ENCODE data around the gene NDUFV1. TPM values are rescaled to one million over a fixed set of nuclear protein-coding genes. Genes with fewer than 3 reads are reported as not detected.

The NDUFV1 gene
- total RNA-seq, 1 experiment from 2014 or later, result 242 TPM

DNA sequence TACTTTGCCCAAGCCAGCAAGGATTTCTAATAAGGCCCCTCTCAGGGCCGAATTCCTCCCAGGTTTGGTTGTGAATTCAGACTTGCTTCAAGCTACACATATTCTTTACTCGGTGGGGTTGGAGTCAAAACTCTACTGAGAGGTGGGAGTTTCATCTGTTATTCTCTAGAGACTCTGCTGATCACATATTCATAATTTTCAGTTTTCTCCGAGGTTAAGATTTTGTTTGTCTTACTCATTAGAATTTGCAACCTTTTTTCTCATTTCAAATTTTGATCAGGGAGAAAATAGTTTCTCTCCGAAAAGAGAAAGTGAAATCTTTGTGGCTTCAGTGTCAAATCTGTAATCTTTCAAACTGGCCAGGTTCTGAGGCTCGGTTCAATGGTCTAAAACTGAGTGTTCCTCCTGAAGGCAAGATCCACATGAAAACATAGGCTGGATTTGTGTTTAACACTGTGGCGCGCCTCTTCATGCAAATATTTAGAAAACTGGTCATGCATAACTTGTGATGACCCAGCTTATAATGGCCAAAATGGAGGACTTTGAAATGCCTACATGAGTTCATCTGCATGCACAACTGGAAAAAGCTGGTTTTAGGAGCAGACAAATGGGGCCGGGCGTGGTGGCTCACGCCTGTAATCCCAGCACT is 44.6 kb upstream of the NDUFV1 start:
- no peaks in the 10 kb centered on the region for H3K79me2 ChIP-seq (ENCODE audit: insufficient read depth, low read length)
- H3K4me1 ChIP-seq (ENCODE audit: control insufficient read depth in 1 of 2, insufficient read depth in 2 of 2, low read length in 2 of 2), result peaks cover 16 to 31% of the 10 kb centered on the region in 2 experiments
- no peak for DNase-seq (ENCODE audit: low read depth, low spot score)
- ATAC-seq, result no peak
- no peak overlapping the region for H3K9ac ChIP-seq (ENCODE audit: low read length)
- H3K36me3 ChIP-seq (ENCODE audit: control insufficient read depth in 1 of 2, insufficient read depth in 2 of 2, low read length in 2 of 2), result no peaks in the 10 kb centered on the region
- TF ChIP-seq EGR1 (IDR thresholded peaks at IDR 0.05; ENCODE audit: low read depth), result no peak
- no peak for TF ChIP-seq ZFX (IDR thresholded peaks at IDR 0.05)
- no peak for TF ChIP-seq ZNF274 (IDR thresholded peaks at IDR 0.05; ENCODE audit: low read depth, low read length)
- TF ChIP-seq, protein P1, sequence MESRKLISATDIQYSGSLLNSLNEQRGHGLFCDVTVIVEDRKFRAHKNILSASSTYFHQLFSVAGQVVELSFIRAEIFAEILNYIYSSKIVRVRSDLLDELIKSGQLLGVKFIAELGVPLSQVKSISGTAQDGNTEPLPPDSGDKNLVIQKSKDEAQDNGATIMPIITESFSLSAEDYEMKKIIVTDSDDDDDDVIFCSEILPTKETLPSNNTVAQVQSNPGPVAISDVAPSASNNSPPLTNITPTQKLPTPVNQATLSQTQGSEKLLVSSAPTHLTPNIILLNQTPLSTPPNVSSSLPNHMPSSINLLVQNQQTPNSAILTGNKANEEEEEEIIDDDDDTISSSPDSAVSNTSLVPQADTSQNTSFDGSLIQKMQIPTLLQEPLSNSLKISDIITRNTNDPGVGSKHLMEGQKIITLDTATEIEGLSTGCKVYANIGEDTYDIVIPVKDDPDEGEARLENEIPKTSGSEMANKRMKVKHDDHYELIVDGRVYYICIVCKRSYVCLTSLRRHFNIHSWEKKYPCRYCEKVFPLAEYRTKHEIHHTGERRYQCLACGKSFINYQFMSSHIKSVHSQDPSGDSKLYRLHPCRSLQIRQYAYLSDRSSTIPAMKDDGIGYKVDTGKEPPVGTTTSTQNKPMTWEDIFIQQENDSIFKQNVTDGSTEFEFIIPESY (IDR thresholded peaks at IDR 0.05; ENCODE audit: extremely low read depth, insufficient replicate concordance, low read length), result no peak
- TF ChIP-seq SP1 (IDR thresholded peaks at IDR 0.05; ENCODE audit: low read depth), result no peak
- no peak for TF ChIP-seq JUND (IDR thresholded peaks at IDR 0.05)
- TF ChIP-seq POLR2A (IDR thresholded peaks at IDR 0.05; ENCODE audit: borderline replicate concordance, extremely low read depth, insufficient read depth, insufficient read length), result no peak
- no peak for TF ChIP-seq EZH2 (IDR thresholded peaks at IDR 0.05)
- no peaks in the 10 kb centered on the region for H3K9me3 ChIP-seq (ENCODE audit: control insufficient read depth in 1 of 2, insufficient read depth in 1 of 2, low read depth in 1 of 2, low read length in 2 of 2)
- BruUV-seq (replicated peaks), result no TSS peak
- POLR2A ChIA-PET, result no interaction called here
- H4K20me1 ChIP-seq (ENCODE audit: insufficient read depth), result no peaks in the 10 kb centered on the region
- intact Hi-C loops (cut with micrococcal nuclease), result no loop called here
- peak overlapping the region; percentile 84 for H2AFZ ChIP-seq (ENCODE audit: low read depth, low read length, poor library complexity, severe bottlenecking)
- peak overlapping the region; percentile 18 for H3K4me2 ChIP-seq (ENCODE audit: low read length)
- RAD21 ChIA-PET (ENCODE audit: low non-redundant PET in 1 of 2, low total read pairs in 2 of 2, uncharacterized antibody in 2 of 2, unreplicated experiment in 2 of 2), result no interaction called here
- no peaks in the 10 kb centered on the region for H3K9me2 ChIP-seq (ENCODE audit: insufficient read depth)
- H3K27me3 ChIP-seq (ENCODE audit: insufficient read depth, low read length), result peaks cover 4% of the 10 kb centered on the region; the same call in 1 of the 2 replicates
- H3K27ac ChIP-seq (ENCODE audit: low read depth, low read length), result no peak overlapping the region
- no peak overlapping the region for H3K4me3 ChIP-seq (replicated peaks in 1 of 2; ENCODE audit: low read depth in 1 of 2, low read length in 2 of 2)
- CTCF ChIA-PET, result interaction anchor here (3.2 kb wide), 1 partner anchor 10 kb away, joined by 16 read pairs; no protein-coding TSS in a partner anchor

Measured in HCT116 (cell line).